GM21717 (cell line): ENCODE measurements around the gene C2CD4C.
"Not testable (repeated sequence)": the region's sequence is repeated elsewhere in the genome, so short reads cannot be mapped to it uniquely, and the experiment has no call there.

Experiments
- ATAC-seq: cut with Tn5 transposase; IDR thresholded peaks from one replicate; pipeline ENCODE4 v1.9.1; 2021; ENCODE audit warnings: mild to moderate bottlenecking, moderate library complexity; ENCODE audit not compliant: unreplicated experiment

Gene C2CD4C

GRCh38 chr19:402786-403185 lies 6.2 kb downstream of the C2CD4C start:
- ATAC-seq, result no peak

DNA sequence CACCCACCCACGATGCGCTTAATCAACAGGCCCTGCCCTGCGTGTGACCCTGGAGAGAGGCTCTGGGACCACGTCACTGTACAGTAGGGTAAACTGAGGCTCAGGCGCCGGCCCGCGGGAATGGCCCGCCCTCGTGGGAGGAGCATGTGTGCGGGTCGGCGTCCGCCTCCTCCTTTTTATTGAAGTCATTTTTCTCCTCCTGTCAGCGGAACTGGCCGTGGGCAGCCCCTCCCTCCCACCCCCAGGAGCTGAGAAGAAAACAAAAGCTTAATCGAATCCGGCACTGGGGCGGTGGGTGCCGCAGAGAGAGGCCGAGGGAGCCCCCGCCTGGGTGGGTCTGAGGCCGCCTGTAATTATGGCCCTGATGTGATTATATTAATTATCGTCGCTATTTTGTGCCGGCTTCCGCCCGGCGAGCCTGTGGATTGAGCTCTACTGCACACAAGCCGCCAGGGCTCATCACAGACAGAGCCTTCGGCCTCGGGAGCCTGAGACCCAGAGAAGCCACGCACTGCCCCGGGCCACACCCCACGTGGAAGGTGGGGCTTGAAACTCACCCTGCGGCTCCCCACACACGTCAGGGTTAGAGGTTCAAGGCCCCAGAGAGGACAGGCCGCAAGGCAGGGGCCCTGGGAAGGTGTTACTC lies 7.0 kb downstream of the C2CD4C start:
- ATAC-seq, result no peak

DNA sequence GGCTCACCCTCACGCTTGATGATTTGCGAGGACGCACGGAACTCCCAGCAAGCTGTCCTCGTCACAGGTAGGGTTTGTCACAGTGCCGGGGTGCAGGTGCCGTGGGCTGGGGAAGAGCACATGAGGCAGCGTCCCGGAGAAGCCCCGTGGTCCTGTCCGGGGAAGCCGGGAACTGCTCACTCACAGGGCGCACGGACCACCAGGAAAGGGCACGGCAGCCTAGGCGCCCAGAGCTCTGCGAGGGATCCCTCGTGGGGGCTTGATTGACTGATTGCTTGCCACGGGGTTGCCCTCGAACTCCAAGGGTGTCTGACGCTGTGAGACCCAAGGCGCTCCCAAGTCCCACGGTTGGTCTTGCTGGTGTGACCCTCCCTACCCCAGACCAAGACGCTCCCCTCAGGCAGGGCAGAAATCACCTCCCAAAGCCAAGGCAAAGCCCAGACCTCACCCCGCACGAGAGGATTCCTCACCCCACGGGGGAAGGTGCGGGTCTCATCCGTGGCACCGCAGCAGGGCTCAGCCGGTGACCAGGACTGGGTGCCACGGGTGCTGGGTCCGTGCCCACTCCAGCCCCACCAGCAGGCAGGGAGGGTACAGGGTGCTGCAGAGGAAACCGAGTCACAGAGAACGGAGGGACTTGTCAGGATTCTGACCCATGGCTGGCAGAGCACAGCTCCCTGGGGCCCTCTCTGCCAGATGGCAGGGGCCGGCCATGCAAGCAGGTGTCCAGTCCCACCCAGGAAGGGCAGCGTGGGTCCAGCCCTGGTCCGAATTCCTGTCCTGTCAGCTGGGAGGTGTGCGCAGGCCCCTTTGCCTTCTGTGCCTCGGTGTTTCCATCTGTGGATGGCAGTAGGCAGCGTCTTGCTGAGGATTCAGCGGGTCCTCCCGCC lies 7.7 kb downstream of the C2CD4C start:
- no peak for ATAC-seq

DNA sequence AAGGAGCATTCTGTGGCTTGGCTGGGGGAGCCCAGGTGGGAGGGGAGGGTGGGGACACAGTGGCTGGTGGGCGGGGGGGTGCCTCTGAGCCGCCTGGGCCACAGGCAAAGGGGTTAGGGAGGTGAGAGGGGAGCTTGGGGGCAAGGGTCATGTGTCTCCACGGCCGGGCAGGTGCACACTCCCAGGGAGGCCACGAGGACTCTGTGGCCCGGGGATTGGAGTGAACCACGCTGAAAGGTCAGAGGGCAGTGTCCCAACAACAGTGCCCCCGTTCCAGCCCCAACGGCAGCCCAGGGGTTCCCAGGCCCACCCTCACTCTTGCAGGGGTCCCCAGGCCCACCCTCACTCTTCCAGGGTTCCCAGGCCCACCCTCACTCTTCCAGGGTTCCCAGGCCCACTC lies 9.6 kb downstream of the C2CD4C start:
- ATAC-seq, result no peak

GRCh38 chr19:398719-399118 lies 10.2 kb downstream of the C2CD4C start:
- no peak for ATAC-seq

- ATAC-seq, result no peak
These were observed 10.8 kb downstream of the C2CD4C start for GRCh38 chr19:397941-398706.

GRCh38 chr19:397321-397720 lies 11.6 kb downstream of the C2CD4C start:
- no peak for ATAC-seq

GRCh38 chr19:395467-395866 lies 13.5 kb downstream of the C2CD4C start:
- no peak for ATAC-seq

GRCh38 chr19:394857-395256 lies 14.1 kb downstream of the C2CD4C start:
- not testable (repeated sequence) for ATAC-seq

DNA sequence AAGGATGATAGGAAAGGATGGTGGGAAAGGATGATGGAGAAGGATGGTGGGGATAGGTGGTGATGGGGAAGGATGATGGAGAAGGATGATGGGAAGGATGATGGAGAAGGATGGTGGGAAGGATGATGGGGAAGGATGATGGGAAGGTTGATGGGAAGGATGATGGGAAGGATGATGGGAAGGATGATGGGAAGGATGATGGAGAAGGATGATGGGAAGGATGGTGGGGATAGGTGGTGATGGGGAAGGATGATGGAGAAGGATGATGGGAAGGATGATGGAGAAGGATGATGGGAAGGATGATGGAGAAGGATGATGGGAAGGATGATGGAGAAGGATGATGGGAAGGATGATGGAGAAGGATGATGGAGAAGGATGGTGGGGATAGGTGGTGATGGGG lies 15.4 kb downstream of the C2CD4C start:
- not testable (repeated sequence) for ATAC-seq

GRCh38 chr19:392375-392970 lies 16.5 kb downstream of the C2CD4C start:
- ATAC-seq, result no peak

GRCh38 chr19:391726-392374 lies 17.1 kb downstream of the C2CD4C start:
- no peak for ATAC-seq

GRCh38 chr19:391207-391557 lies 17.8 kb downstream of the C2CD4C start:
- no peak for ATAC-seq

- no peak for ATAC-seq
These were observed 18.4 kb downstream of the C2CD4C start for GRCh38 chr19:390386-391206.

DNA sequence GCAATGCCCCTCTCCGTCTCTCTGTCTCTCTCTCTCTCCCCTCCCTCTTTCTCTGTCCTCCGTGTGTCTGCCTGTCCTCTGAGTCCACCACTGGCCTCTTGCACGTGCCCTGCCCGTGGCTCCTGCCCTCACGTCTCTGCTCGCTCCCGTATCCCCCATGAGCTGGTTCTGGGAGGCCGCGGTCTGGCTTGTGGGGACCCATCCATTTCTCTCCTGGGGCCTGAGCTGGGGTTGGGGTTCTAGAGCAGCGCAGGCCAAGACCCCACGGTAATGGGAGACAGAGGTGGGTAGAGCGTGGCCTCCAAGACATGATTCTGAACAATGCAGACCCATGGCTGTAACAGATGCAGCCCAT lies 19.0 kb downstream of the C2CD4C start:
- ATAC-seq, result no peak

- ATAC-seq, result no peak
These were observed 19.6 kb downstream of the C2CD4C start for GRCh38 chr19:389255-389934.

GRCh38 chr19:388691-389090 lies 20.3 kb downstream of the C2CD4C start:
- no peak for ATAC-seq

DNA sequence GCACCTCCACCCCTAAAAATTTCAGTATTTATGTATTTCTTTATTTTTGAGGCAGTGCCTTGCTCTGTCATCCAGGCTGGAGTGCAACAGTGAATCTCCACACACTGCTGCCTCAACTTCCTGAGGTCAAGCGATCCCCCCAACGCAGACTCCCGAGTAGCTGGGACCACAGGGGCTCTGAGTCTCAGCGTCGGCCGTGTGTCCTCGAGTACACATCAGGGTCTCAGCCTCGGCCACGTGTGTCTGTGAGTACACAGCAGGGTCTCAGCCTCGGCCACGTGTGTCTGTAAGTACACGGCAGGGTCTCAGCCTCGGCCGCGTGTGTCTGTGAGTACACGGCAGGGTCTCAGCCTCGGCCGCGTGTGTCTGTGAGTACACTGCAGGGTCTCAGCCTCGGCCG lies 21.2 kb downstream of the C2CD4C start:
- no peak for ATAC-seq

GRCh38 chr19:386632-387301 lies 22.2 kb downstream of the C2CD4C start:
- not testable (repeated sequence) for ATAC-seq
